OCI-M1 (cell line): ENCODE results near the gene CCDC12.

ENCODE experiments used
- DNase-seq: peaks from one replicate; lab custom pipeline; 2025; lab: John Stamatoyannopoulos, UW

The CCDC12 gene

GRCh38 chr3:46938118-46938517 is 38.4 kb downstream of the CCDC12 start:
- DNase-seq, result no peak

GRCh38 chr3:46936733-46937250 is 39.8 kb downstream of the CCDC12 start:
- DNase-seq, result no peak

- DNase-seq, result no peak
Observed at GRCh38 chr3:46935989-46936558, 40.5 kb downstream of the CCDC12 start.

- DNase-seq, result peak; percentile 76
Observed at GRCh38 chr3:46935168-46935858, 41.2 kb downstream of the CCDC12 start.

GRCh38 chr3:46934498-46935167 is 41.9 kb downstream of the CCDC12 start:
- no peak for DNase-seq

GRCh38 chr3:46934072-46934471 is 42.5 kb downstream of the CCDC12 start:
- DNase-seq, result no peak

- no peak for DNase-seq
Observed at GRCh38 chr3:46933261-46933660, 43.3 kb downstream of the CCDC12 start.

- DNase-seq, result no peak
Observed at GRCh38 chr3:46932455-46933225, 43.9 kb downstream of the CCDC12 start.

GRCh38 chr3:46931631-46932331 is 44.8 kb downstream of the CCDC12 start:
- DNase-seq, result peak; percentile 87

- DNase-seq, result no peak
Observed at GRCh38 chr3:46930945-46931403, 45.6 kb downstream of the CCDC12 start.

GRCh38 chr3:46930166-46930944 is 46.2 kb downstream of the CCDC12 start:
- no peak for DNase-seq

GRCh38 chr3:46929324-46929723 is 47.2 kb downstream of the CCDC12 start:
- peak; percentile 17 for DNase-seq

- peak; percentile 25 for DNase-seq
Observed at GRCh38 chr3:46928282-46928681, 48.3 kb downstream of the CCDC12 start.

GRCh38 chr3:46927718-46928073 is 48.8 kb downstream of the CCDC12 start:
- DNase-seq, result no peak

GRCh38 chr3:46926871-46927717 is 49.5 kb downstream of the CCDC12 start:
- no peak for DNase-seq

- no peak for DNase-seq
Observed at GRCh38 chr3:46926447-46926846, 50.1 kb downstream of the CCDC12 start.

- DNase-seq, result no peak
Observed at GRCh38 chr3:46926039-46926438, 50.5 kb downstream of the CCDC12 start.

GRCh38 chr3:46925585-46925934 is 51.0 kb downstream of the CCDC12 start:
- no peak for DNase-seq

- no peak for DNase-seq
Observed at GRCh38 chr3:46924921-46925584, 51.5 kb downstream of the CCDC12 start.
